Stimulated activated CD4-positive, alpha-beta T cell treated with anti-CD3 and anti-CD28 coated beads, TNF-alpha, amount 100 ng/mL, for 24 hours (primary cell): ENCODE measurements around the gene ECI1.
"Not testable (repeated sequence)": the region's sequence is repeated elsewhere in the genome, so short reads cannot be mapped to it uniquely, and the experiment has no call there.

ENCODE experiments used
- DNase-seq, 3 experiments: peaks; one replicate each; pipeline ENCODE4 v3.0.0-alpha.2; 2020; ENCODE audit warnings: low read depth in 3 of 3

Gene ECI1

GRCh38 chr16:2278956-2279800, 27.8 kb upstream of the ECI1 start:
- DNase-seq: no peak

DNA sequence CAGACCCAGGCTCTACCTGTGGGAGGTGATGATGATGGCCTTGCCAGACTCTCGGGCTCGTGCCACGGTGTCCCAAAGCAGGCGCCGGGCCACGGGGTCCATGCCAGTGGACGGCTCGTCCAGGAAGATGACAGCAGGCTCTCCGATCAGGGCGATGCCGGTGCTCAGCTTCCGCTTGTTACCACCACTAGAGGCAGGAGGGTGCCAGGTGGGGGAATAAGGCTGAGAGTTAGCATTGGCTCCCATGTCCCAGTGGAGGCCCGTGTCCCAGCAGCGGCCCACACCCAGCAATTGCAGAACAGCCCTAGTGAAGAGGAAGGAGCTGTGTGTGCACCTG, 26.9 kb upstream of the ECI1 start:
- no peak for DNase-seq

DNA sequence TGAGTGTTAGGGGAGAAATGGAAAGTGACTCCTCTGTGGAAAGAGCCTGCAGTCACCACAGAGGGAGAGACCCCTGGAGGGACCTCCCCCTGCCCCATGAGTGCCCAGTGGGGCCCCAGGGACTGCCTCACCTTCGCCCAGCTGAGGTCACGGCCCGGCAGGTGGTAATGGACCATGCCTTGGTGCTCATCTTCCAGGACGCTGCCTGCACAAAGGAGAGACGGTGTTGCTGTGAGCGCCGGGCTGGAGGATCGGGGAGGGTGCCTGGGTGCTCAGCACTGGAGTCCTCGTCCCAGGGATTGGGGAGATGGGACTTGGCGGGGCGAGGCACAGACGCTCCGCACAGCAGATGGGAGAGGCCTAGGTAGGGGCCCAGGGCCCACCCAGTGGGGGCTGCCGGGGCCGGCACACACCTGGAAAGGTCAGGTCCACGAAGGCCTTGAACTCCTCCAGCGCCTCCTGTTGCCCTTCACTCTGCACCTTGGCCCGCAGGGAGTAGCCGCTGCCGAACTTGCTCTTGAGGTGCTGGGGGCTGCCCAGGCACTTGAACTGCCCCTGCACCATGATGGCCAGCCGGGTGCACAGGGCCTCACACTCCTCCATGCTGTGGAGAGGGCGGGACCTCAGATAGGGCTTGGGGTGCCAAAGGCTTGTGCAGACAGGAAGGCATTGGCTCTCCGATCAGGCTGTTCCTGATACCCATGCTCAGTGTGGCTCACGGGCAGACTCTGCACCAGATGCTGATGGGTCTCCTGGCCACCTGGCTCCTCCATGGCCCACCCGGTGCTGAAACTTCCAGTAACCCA, 26.3 kb upstream of the ECI1 start:
- DNase-seq: no peak

DNA sequence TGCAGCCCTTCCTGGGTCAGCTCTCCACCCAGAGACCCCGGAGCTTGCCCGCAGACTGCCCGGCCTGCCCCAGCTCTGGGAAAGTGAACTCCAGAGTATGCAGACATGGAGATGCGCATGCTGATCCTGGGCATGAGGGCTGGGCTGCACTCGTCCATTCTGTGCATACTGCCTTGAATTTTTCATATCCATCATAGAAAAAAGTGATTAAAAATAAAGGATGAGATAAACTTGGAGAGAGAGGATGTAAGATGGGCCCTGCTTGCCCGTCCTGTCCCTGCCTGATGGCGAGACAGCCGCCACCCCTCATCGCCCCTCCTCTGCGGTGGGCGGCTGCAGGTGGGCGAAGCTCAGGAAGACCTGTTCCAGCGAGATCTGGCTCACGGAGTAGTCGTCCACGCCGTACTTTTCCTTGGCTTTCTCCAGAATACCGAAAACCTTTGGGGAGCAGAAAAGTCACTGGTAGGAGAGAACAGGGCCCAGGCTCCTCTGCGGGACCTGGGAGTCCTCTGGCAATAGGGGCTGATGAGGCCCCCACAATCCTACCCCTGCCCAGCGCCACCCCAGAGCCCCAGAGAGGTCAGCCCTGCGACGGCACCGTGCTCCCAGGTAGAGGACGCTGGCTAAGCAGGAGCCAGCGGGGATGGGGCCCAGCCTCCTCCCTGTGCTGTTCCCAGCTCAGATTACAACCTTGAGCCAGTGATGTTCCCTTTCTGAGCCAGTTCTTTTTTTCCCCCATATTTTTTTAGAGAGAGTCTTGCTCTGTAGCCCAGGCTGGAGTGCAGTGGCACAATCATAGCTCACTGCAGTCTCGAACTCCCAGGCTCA, 25.2 kb upstream of the ECI1 start:
- no peak for DNase-seq

GRCh38 chr16:2275476-2276367, 24.3 kb upstream of the ECI1 start:
- no peak for DNase-seq

DNA sequence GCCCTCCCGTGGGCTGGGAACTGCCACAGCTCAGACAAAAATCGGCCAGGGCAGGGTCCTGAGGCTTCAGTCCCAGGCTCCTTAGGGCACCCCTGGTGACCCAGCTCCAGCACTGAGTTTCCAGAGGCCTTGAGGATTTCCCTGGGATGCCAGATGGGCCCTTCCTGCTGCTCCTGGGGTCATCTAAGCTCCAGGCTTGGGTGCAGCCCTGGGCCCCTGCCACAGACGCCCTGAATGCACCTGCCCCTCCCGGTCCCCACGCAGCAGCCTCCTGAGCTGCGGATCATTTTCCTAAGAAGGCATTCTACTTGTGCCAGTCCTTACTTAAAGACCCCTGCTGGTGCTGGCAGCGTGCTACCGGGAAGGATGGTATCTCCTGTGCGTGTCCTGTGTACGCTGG, 22.5 kb upstream of the ECI1 start:
- no peak for DNase-seq

DNA sequence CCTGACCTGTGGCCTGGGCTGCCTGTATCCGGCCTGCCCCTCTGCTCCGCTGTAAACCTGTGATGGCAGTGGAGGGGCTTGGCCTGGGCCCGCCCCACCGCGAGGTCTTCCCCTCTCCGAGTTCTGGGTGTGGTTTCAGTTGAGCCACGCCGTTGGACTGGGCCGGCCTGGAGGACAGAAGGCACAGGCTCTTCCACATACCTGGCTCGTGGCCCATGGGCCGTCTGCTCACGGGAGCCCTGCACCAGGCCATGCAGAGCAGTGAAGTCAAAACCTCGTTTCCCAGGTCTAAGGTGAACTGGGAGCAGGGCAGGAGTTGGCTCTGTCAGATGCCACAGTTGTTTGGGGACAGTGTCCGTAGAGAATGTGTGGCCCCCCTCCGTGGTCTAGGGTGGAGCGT, 22.1 kb upstream of the ECI1 start:
- no peak for DNase-seq

GRCh38 chr16:2271848-2272461, 20.6 kb upstream of the ECI1 start:
- DNase-seq: no peak

DNA sequence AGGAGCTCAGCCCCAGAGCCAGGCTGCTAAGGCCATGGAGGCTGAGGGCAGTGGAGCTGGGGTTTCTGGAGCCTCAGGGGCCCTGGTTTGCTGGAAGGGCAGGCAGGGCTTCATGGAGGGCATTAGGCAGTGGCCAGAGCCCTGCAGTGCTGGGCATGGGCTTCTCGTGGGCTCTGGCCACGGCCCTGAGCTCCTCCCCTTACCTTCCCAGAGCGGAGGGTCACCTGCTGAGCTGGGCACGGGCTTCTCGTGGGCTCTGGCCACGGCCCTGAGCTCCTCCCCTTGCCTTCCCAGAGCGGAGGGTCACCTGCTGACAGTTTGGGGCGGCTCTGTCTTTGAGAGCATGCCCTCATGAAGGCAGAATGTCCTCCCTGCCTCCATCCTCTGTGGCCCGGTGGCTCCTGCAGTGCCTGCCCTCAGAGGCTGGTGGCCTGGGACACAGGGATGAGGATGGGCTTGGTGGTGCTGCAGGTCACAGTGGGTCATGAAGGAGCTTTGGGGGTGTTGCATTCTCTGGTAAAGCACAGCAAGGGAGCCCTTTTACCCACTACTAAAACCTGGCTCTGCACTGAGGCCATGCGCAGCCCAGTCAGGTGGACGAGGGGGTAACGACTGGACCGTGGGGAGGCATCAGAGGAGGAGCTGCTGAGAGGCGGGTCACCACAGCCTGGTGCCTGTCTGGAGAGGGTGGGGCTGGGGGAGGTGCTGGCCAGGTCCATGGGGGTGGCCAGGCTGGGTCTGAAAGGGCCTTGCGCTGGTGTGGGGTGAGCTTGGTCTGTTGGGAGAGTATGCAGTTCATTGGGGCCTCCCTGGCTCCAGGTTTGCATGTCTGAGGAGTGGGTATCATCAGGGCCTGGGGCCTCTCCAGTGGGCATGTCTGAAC, 19.4 kb upstream of the ECI1 start:
- no peak for DNase-seq

- DNase-seq: no peak
These were observed 18.7 kb upstream of the ECI1 start for GRCh38 chr16:2270070-2270462.

DNA sequence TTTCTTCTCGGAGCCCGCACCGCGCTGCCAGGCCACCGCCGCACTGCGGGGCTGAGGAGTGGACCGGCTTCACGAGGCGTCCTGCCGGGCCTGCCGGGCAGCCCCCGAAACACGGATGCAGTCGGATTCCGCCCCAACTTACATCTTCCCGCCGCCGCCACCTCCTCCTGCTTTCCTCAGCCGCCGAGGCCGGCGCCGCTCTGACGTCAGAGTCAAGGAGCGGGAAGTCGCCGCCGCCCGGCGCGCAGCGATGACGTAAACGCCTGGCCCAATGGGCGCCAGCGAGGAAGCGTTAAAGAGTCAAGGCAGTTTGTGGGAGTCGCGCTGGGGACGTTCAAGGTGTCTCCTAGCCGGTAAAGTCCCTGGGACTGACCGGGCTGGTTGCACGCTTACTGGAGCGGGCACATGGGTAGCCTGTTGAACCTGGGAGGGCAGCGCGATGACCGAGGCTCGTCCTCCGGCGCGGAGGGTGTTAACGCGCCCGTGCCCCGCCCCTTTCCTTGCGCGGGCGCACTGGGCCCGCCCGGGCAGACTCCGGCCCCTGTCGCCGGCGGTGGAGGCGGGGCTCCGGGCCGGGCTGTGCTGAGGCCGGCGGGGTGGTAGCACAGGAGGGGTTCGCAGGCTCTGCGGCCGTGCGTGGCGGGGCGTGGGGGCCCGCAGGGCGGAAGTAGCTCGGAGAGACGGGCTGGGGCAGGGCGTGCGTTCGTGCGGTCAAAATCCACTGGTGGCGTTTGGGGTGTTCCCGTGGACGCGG, 16.7 kb upstream of the ECI1 start, which contains the start of gene RNPS1:
RNPS1 (minus strand) TSS at position 214 of the 754 bp plus-strand sequence. CDS start 3,483 bp downstream, outside the sequence.
- peak; percentile 92 to 95 (median 94) for DNase-seq

DNA sequence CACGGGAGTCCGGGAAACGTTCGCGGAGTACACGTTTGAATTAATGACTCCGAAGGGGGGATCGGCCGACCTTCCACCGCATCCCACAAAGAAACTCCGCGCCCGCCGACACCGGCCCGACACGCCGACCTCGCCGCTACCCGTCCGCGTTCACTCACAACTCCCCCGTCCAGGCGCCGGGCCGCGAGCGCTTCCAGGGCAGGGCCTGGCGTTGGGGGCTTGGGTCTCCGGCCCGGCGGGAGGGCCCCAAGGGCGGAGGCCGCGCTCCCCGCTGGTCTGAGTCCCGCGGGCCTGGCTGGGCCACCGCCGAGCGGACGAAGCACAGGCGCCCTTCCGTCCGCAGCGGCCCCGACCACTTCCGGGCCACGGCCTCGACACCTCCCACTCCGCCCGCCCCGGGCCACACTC, 16.1 kb upstream of the ECI1 start:
- DNase-seq: not testable (repeated sequence)

DNA sequence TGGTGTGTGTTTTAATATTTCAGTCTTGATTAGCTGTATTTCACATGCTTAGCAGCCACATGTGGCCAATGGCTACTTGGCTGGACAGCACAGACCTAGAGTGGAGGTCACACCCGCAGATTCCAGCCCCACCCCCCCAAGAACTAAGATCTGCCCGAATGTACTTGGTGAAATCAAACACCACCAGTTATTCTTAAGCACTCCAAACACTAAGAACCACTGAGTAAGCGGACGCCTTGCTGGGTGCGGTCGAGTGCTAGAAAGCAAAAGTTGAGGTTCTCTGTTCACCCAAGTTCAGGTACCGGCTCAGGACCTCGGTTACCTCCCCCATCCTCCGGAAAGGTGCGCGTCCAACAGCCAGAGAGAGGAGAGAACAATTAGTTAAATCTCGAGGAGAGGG, 15.5 kb upstream of the ECI1 start:
- DNase-seq: not testable (repeated sequence)

GRCh38 chr16:2263026-2263425, 11.6 kb upstream of the ECI1 start:
- DNase-seq: not testable (repeated sequence)

DNA sequence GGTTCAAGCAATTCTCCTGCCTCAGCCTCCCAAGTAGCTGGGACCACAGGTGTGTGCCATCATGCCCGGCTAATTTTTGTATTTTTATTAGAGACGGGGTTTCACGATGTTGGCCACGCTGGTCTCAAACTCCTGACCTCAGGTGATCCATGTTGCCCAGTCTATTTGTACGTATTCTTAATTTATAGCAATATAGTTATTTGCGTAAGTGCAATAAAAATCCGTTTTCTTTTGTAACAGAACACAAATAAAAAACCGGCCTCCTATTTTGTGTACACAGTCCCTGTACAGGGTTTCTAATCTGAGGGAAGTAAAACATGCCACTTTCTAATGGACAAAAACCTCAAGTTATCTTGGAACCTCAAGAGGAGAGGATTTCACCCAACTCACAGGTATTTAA, 8.9 kb upstream of the ECI1 start:
- no peak for DNase-seq

DNA sequence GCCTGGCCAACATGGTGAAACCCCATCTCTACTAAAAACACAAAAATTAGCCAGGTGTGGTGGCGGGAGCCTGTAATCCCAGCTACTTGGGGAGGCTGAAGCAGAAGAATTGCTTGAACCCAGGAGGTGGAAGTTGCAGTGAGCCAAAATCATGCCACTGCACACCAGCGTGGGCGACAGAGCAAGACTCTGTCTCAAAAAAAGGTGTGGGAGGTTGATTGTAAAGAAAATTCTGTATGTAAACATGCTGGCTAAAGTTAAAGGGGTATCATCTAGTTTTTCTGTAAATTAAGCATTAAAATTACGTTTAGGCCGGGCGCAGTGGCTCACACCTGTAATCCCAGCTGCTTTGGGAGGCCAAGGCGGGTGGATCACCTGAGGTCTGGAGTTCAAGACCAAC, 7.1 kb upstream of the ECI1 start:
- DNase-seq: not testable (repeated sequence)

DNA sequence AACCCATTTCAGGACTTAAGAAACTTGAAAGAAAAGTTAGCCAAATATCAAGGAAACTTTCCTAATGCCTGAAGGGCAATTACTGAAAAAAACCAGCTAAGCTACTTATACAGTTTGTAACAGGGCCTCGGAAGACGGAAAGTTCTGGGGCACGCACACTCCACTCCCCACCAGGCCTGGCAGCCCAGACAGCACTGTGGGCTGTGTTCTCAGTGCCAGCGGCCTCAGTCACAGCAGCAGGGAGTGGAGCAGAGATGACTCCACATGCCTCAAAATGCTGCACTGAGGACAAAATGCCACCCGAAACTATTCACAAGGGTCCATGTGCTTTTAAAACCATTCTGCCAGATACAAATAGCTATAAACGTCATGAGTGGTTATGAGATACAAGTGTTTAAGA, 6.3 kb upstream of the ECI1 start:
- DNase-seq: no peak

- DNase-seq: no peak
These were observed 5.2 kb upstream of the ECI1 start for GRCh38 chr16:2256531-2257140.
